HUDEP-2 (cell line): ENCODE results near the gene GIPC3.

Experiments
- DNase-seq, 76 experiments: peaks; one replicate each; lab custom pipeline; 2025; ENCODE audit not compliant: unreplicated experiment in 76 of 76; lab: John Stamatoyannopoulos, UW

GIPC3 gene

DNA sequence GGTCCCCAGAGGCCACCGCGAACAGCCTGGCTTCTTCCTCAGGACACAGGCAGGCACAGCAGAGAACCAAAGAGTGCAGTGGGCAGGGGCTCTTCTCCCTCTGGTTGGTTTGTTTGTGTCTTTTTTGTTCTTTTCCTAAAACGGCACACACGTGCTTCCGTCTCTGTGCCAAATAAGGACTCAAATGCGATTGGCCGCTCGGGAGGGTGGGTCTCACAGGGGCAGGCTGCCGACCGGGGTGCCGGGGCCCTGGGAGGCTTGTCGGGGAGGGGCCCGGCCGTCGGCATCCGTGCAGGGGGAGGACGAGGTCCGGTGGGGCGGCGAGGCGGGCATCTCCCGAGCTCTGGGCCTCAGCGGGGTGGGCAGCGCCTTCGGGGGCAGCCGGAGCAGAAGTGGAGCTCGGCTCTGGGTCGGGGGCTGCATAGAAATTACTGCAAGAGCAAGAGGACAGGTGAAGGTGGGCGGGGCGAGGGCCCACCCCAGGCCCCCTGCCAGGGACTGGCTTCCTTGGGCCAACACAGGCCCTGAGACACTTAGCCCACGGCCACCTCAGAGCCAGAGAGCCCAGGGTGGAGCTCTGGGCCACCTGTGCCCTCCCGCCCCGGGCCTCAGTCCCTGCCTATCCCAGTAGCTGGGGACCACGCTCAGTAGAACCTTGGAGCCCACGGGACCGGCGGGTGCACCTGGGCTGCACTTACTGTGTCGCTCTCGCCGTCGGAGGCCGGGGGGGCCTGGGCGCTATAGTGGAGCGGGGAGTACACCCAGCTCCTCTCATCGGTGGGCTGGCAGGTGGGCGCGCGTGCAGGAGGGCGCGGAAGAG, 47.7 kb downstream of the GIPC3 start:
- no peak for DNase-seq

- no peak for DNase-seq
Observed at GRCh38 chr19:3633559-3633988, 48.3 kb downstream of the GIPC3 start.

- no peak for DNase-seq
Observed at GRCh38 chr19:3634496-3635045, 49.3 kb downstream of the GIPC3 start.

GRCh38 chr19:3636506-3636905, 51.2 kb downstream of the GIPC3 start:
- DNase-seq = no peak

GRCh38 chr19:3636962-3637361, 51.7 kb downstream of the GIPC3 start:
- no peak for DNase-seq

GRCh38 chr19:3637621-3638020, 52.3 kb downstream of the GIPC3 start:
- DNase-seq = no peak

DNA sequence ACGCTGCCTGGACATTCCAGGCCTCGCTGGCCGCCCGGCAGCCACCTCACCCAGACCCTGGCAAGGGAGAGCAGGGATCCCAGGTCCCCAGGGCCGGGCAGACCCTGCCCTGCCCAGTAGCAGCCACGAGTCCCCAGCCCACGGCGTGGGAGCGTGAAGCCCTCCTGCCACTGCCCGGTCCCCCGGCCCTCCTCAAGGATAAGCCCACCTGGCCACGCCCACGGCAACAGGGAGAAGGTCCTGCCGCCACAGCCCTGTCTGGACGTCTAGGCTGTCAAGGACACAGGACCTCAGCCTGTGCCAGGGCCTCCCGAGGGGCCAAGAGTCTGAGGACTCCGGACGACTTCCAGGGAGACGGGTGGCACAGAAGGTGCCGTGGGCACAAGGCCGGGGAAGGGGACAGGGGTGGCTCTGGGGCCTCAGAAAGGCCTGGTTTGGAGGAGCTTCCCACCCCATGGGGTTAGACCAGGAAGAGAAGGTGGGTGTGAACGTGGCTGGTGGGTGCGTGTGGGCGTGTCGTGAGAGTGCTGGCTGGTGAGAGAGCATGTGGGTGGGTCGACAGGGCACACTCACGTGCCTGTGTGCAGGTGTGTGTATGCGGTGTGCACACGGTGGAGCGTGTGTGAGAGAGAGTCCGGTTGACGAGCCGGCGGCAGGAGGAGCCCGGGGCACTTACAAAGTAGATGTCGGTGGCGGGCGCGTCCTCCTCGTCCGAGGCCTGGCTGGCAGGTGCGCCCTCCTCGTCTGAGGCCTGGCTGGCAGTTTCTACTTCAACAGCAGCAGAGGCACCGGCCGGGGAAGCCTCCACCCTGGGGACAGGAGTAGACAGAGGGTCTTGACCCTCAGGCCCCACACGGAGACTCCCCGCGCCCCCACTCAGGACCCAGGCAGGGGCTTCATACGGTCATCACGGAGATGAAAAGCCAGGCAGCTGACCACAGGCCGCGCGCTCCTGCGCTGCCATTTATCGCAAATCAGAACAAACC, 53.2 kb downstream of the GIPC3 start:
- no peak for DNase-seq

DNA sequence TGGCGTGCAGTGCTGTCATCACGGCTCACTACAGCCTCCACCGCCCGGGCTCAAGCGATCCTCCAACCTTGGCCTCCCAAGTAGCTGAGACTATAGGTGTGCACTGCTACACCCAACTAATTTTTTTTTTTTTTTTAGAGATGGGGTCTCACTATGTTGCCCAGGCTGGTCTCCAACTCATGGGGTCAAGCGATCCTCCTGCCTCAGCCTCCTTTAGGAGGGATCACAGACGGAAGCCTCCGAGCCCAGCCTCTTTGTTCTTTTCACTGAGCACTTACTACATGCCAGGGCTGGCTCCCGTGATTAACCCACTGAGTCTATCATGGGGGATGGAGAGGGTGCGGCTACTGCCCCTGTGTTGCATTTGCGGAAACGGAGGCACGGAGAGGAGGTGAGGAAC, 54.2 kb downstream of the GIPC3 start:
- DNase-seq = no peak

DNA sequence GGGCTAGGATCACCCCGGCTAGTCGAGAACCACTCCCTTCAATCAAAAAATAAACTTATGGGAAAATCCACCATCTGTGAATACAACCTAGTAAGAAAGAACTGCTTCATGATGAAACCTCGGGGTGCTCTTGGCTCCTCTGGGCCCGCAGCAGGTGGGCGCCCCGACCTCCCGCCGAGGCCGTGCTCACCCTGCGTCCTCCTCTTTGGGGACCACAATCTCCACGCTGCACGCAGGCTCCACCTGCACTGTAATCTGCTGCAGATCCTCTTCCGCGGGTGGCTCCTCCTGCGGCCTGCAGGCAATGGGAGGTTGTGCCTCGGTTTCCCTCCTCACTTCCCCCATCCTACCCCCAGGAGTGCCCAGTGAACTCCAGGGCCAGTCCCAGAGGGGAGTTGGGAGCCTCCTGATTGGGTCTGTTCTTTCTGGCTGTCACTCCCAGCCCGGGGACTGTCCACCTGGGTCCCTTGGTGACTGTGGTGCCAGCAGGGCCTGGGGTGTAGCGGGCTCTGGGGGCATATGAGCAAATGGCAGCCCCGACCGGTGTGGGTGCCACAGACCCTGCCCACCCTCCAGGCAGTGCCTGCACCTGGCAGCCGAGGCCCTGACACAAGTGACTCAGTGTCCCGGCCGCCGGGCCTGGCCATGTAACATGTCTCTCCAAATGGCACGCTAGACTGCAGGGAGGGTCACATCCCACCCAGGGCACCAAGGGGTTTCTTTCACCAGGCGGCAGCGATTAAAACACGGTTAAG, 56.4 kb downstream of the GIPC3 start:
- no peak for DNase-seq

- DNase-seq = no peak
Observed at GRCh38 chr19:3642296-3642695, 57.0 kb downstream of the GIPC3 start.
